Astrocyte (in vitro differentiated cells and primary cell): ENCODE measurements around the gene CSF2. TPM values are rescaled to one million over a fixed set of nuclear protein-coding genes. Genes with fewer than 3 reads are reported as not detected.

Source experiments
- DNase-seq: peaks from one replicate; pipeline ENCODE4 v3.0.0-alpha.2; 2010; ENCODE audit warnings: low read depth
- FAIRE-seq: peaks from 2 replicates; lab custom pipeline; 2011; peaks lifted over from hg19 to GRCh38; lab: Jason Lieb, UNC
- H2AFZ ChIP-seq: 2 replicates; pipeline ENCODE4 v1.6.0; 2012; ENCODE audit warnings: low read depth, low read length, inconsistent platforms
- H3K27ac ChIP-seq: 2 replicates; pipeline ENCODE4 v1.5.1; 2011; ENCODE audit warnings: low read depth, low read length, inconsistent platforms
- H3K27me3 ChIP-seq: 2 replicates; pipeline ENCODE4 v1.6.0; 2011; ENCODE audit warnings: low read length, inconsistent platforms; ENCODE audit not compliant: insufficient read depth
- H3K36me3 ChIP-seq: 2 replicates; pipeline ENCODE4 v1.5.1; 2011; ENCODE audit warnings: low read length, inconsistent platforms; ENCODE audit not compliant: insufficient read depth
- H3K4me1 ChIP-seq: 2 replicates; pipeline ENCODE4 v1.5.1; 2011; ENCODE audit warnings: low read length, inconsistent platforms; ENCODE audit not compliant: insufficient read depth
- H3K4me2 ChIP-seq: 2 replicates; pipeline ENCODE4 v1.6.0; 2012; ENCODE audit warnings: low read length, inconsistent platforms
- H3K4me3 ChIP-seq: 2 replicates; pipeline ENCODE4 v1.5.1; 2011; ENCODE audit warnings: low read depth, mild to moderate bottlenecking, low read length, inconsistent platforms; ENCODE audit not compliant: insufficient read depth
- H3K79me2 ChIP-seq: 2 replicates; pipeline ENCODE4 v1.6.0; 2012; ENCODE audit warnings: mild to moderate bottlenecking, low read length, inconsistent platforms; ENCODE audit not compliant: insufficient read depth
- H3K9ac ChIP-seq: 2 replicates; pipeline ENCODE4 v1.6.0; 2012; ENCODE audit warnings: mild to moderate bottlenecking, low read length, inconsistent platforms
- H3K9me3 ChIP-seq: 2 replicates; pipeline ENCODE4 v1.5.1; 2012; ENCODE audit warnings: low read depth, mild to moderate bottlenecking, low read length, inconsistent platforms; ENCODE audit not compliant: insufficient read depth
- H4K20me1 ChIP-seq: 2 replicates; pipeline ENCODE4 v1.6.0; 2012; ENCODE audit warnings: low read length, inconsistent platforms; ENCODE audit not compliant: insufficient read depth
- H3K27ac Mint-ChIP-seq: one replicate; pipeline ENCODE4 v1.8.0; 2021; ENCODE audit warnings: mild to moderate bottlenecking, mixed read lengths; ENCODE audit not compliant: unreplicated experiment
- H3K27me3 Mint-ChIP-seq: one replicate; pipeline ENCODE4 v1.8.0; 2021; ENCODE audit warnings: low read depth, mixed read lengths; ENCODE audit not compliant: unreplicated experiment
- H3K36me3 Mint-ChIP-seq: one replicate; pipeline ENCODE4 v1.8.0; 2021; ENCODE audit warnings: low read depth, mixed read lengths; ENCODE audit not compliant: unreplicated experiment
- H3K4me1 Mint-ChIP-seq: one replicate; pipeline ENCODE4 v1.8.0; 2021; ENCODE audit warnings: low read depth, mixed read lengths; ENCODE audit not compliant: unreplicated experiment
- H3K4me3 Mint-ChIP-seq: one replicate; pipeline ENCODE4 v1.8.0; 2021; ENCODE audit warnings: mild to moderate bottlenecking, moderate library complexity, mixed read lengths; ENCODE audit not compliant: unreplicated experiment
- H3K9me3 Mint-ChIP-seq: one replicate; pipeline ENCODE4 v1.8.0; 2021; ENCODE audit warnings: mild to moderate bottlenecking, mixed read lengths; ENCODE audit not compliant: unreplicated experiment
- CTCF ChIP-seq: IDR thresholded peaks from 2 replicates; pipeline ENCODE4 v1.5.1; 2011; ENCODE audit warnings: low read depth, mild to moderate bottlenecking, inconsistent platforms, low read length, moderate library complexity; ENCODE audit not compliant: insufficient read depth
- EZH2 ChIP-seq: IDR thresholded peaks from 2 replicates; pipeline ENCODE4 v1.6.1; 2012; ENCODE audit warnings: mild to moderate bottlenecking, low read length, inconsistent platforms; ENCODE audit not compliant: insufficient read depth
- total RNA-seq: library from RNA; stranded (reverse); gene quantifications from 2 replicates; pipeline ENCODE4 v1.2.1, GENCODE V29; 2021

Gene CSF2
- total RNA-seq, 1 donor from 2014 or later: not detected

- no peak overlapping the region for H3K4me3 Mint-ChIP-seq
- H3K9me3 Mint-ChIP-seq: peaks cover 9% of the 10 kb centered on the region
- Histone ChIP-seq H3K27ac (no peak overlapping the region), H3K4me2 (no peak overlapping the region), H3K4me3 (no peak overlapping the region), H3K36me3 (no peaks in the 10 kb centered on the region), H2AFZ (no peak overlapping the region), H3K4me1 (no peaks in the 10 kb centered on the region), H3K9me3 (no peaks in the 10 kb centered on the region), H3K9ac (no peak overlapping the region), H3K79me2 (no peaks in the 10 kb centered on the region), H4K20me1 (no peaks in the 10 kb centered on the region), H3K27me3 (no peaks in the 10 kb centered on the region)
- TF ChIP-seq CTCF: no peak
- no peak for TF ChIP-seq EZH2
- no peak overlapping the region for H3K27ac Mint-ChIP-seq
- H3K27me3 Mint-ChIP-seq: peaks cover 37% of the 10 kb centered on the region
- no peaks in the 10 kb centered on the region for H3K36me3 Mint-ChIP-seq
- FAIRE-seq (no peak), DNase-seq (no peak)
- no peaks in the 10 kb centered on the region for H3K4me1 Mint-ChIP-seq
Observed at GRCh38 chr5:132057498-132058255, 15.9 kb upstream of the CSF2 start.

GRCh38 chr5:132058646-132059042 is 14.9 kb upstream of the CSF2 start:
- Mint-ChIP-seq H3K9me3 (peaks cover 9% of the 10 kb centered on the region), H3K4me1 (no peaks in the 10 kb centered on the region), H3K36me3 (no peaks in the 10 kb centered on the region), H3K27ac (no peak overlapping the region), H3K4me3 (no peak overlapping the region), H3K27me3 (peaks cover 29% of the 10 kb centered on the region)
- no peaks in the 10 kb centered on the region for H3K36me3 ChIP-seq
- no peak overlapping the region for H3K9ac ChIP-seq
- no peaks in the 10 kb centered on the region for H3K27me3 ChIP-seq
- TF ChIP-seq EZH2 (no peak), CTCF (no peak)
- H3K79me2 ChIP-seq: no peaks in the 10 kb centered on the region
- no peak overlapping the region for H3K27ac ChIP-seq
- H4K20me1 ChIP-seq: no peaks in the 10 kb centered on the region
- H3K4me3 ChIP-seq: no peak overlapping the region
- DNase-seq (no peak), FAIRE-seq (no peak)
- no peak overlapping the region for H3K4me2 ChIP-seq
- H2AFZ ChIP-seq: no peak overlapping the region
- H3K4me1 ChIP-seq: no peaks in the 10 kb centered on the region
- H3K9me3 ChIP-seq: no peaks in the 10 kb centered on the region

- Mint-ChIP-seq H3K36me3 (no peaks in the 10 kb centered on the region), H3K27me3 (peaks cover 29% of the 10 kb centered on the region), H3K4me3 (no peak overlapping the region), H3K9me3 (peaks cover 7% of the 10 kb centered on the region), H3K27ac (no peak overlapping the region), H3K4me1 (no peaks in the 10 kb centered on the region)
- TF ChIP-seq EZH2: no peak
- no peak for TF ChIP-seq CTCF
- Histone ChIP-seq H3K4me3 (no peak overlapping the region), H3K4me2 (no peak overlapping the region), H3K36me3 (no peaks in the 10 kb centered on the region), H3K4me1 (no peaks in the 10 kb centered on the region), H4K20me1 (no peaks in the 10 kb centered on the region), H3K27me3 (no peaks in the 10 kb centered on the region), H2AFZ (no peak overlapping the region), H3K9ac (no peak overlapping the region), H3K27ac (no peak overlapping the region), H3K79me2 (no peaks in the 10 kb centered on the region), H3K9me3 (no peaks in the 10 kb centered on the region)
- DNase-seq: no peak
- no peak for FAIRE-seq
Observed at GRCh38 chr5:132059043-132059695, 14.4 kb upstream of the CSF2 start.
